ENCODE measurements around the gene ASB8.
A peak's percentile ranks its signal among the peaks of the same experiment; 100 is the strongest.

Gene ASB8

GRCh38 chr12:48179466-48179865, 22.2 kb upstream of the ASB8 start:
- Histone ChIP-seq H3K9me3 (ENCODE audit: control insufficient read depth, low read length) (no peaks in the 10 kb centered on the region), H3K4me1 (ENCODE audit: control insufficient read depth, insufficient read depth, low read length) (peaks cover 8% of the 10 kb centered on the region), H3K4me3 (ENCODE audit: low read length) (no peak overlapping the region), H3K9ac (ENCODE audit: low read length) (no peak overlapping the region), H3K27me3 (ENCODE audit: control insufficient read depth, insufficient read depth, low read length) (peaks cover 36% of the 10 kb centered on the region), H3K36me3 (ENCODE audit: control insufficient read depth, insufficient read depth, low read length) (no peaks in the 10 kb centered on the region)

- Histone ChIP-seq H3K9me3 (ENCODE audit: control insufficient read depth, low read length) (no peaks in the 10 kb centered on the region), H3K27me3 (ENCODE audit: control insufficient read depth, insufficient read depth, low read length) (peaks cover 21% of the 10 kb centered on the region), H3K36me3 (ENCODE audit: control insufficient read depth, insufficient read depth, low read length) (no peaks in the 10 kb centered on the region), H3K4me3 (ENCODE audit: low read length) (no peak overlapping the region), H3K9ac (ENCODE audit: low read length) (no peak overlapping the region), H3K4me1 (ENCODE audit: control insufficient read depth, insufficient read depth, low read length) (peaks cover 8% of the 10 kb centered on the region)
Observed at GRCh38 chr12:48177982-48178381, 20.7 kb upstream of the ASB8 start.

DNA sequence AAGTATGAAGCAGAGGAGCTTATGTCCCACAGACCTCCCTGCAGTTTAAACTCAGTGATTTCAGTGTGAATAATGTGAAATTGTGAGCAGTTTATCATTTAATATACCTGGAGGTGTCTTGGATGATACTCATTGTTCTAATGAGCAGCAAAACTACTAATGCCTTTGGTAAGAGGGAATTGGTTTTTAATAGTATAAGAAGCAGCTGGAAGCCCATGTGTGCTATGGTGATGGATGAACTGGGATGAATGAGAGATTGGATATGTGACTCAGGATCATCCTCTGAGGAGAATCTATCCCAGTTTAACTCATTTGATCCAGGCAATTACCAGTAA, 19.1 kb upstream of the ASB8 start:
- H3K27me3 ChIP-seq (ENCODE audit: control insufficient read depth, insufficient read depth, low read length), result peaks cover 7% of the 10 kb centered on the region
- H3K4me1 ChIP-seq (ENCODE audit: control insufficient read depth, insufficient read depth, low read length), result no peaks in the 10 kb centered on the region
- no peaks in the 10 kb centered on the region for H3K36me3 ChIP-seq (ENCODE audit: control insufficient read depth, insufficient read depth, low read length)
- H3K4me3 ChIP-seq (ENCODE audit: low read length), result no peak overlapping the region
- no peak overlapping the region for H3K9ac ChIP-seq (ENCODE audit: low read length)
- H3K9me3 ChIP-seq (ENCODE audit: control insufficient read depth, low read length), result no peaks in the 10 kb centered on the region

DNA sequence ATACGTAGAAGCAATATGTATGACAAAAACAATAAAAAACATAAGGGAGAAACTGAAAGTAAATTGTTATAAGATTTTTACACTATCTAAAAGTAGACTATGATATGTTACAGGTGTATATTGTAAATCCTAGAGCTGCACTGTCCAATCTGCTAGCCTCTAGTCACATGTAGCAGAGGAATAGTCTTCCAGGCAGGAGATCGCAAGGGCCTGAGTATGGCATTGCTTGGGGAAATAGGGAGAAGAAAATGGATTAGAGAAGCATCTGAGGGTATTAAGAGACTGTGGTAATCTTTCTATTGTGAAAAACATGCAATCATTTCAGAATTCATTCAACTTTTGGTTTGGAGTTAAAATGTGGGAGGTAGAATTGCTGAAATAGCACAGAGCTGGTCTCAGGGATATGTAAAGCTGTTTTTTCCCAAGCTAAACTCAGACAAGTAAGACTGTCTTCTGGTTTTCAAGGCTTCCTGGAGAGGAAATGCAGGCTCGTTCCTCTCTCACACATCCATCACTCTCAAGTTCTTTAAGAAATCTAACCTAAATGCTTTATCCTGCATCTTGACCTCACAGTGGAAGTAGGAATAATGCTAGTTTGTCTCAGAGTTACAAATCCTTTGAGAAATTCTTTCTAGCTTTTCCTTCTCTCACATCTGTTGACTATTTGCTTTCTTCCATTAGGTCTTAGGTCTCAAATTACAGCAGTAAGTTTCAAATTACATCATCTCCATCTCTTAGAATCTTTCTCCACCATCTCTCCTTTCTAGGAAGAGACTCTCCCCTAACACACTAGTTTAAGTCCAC, 18.5 kb upstream of the ASB8 start:
- no peaks in the 10 kb centered on the region for H3K36me3 ChIP-seq (ENCODE audit: control insufficient read depth, insufficient read depth, low read length)
- peaks cover under 1% of the 10 kb centered on the region for H3K27me3 ChIP-seq (ENCODE audit: control insufficient read depth, insufficient read depth, low read length)
- no peak overlapping the region for H3K4me3 ChIP-seq (ENCODE audit: low read length)
- H3K9me3 ChIP-seq (ENCODE audit: control insufficient read depth, low read length), result no peaks in the 10 kb centered on the region
- H3K9ac ChIP-seq (ENCODE audit: low read length), result no peak overlapping the region
- H3K4me1 ChIP-seq (ENCODE audit: control insufficient read depth, insufficient read depth, low read length), result no peaks in the 10 kb centered on the region

DNA sequence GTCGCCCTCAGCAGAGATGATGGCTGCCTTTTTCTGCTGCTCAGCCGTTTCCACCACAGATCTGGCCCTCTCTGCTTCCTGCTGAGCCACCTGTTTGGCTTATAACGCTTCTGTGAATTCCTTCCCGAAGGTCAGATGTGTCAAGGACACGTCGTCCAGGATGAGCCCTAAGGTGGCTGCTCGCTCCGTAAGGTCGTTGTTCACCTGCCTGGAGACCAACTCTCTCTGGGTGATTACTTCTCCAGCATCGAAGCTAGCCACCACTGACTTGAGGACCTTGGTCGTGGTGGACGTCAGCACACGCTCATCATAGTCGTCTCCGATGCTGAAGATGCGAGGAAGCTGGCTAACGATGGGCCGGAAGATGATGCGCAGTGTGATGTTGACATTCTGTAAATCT, 11.7 kb upstream of the ASB8 start:
- H3K9ac ChIP-seq (ENCODE audit: low read length), result no peak overlapping the region
- H3K9me3 ChIP-seq (ENCODE audit: control insufficient read depth, low read length), result no peaks in the 10 kb centered on the region
- H3K27me3 ChIP-seq (ENCODE audit: control insufficient read depth, insufficient read depth, low read length), result no peaks in the 10 kb centered on the region
- H3K4me3 ChIP-seq (ENCODE audit: low read length), result no peak overlapping the region
- no peaks in the 10 kb centered on the region for H3K36me3 ChIP-seq (ENCODE audit: control insufficient read depth, insufficient read depth, low read length)
- no peaks in the 10 kb centered on the region for H3K4me1 ChIP-seq (ENCODE audit: control insufficient read depth, insufficient read depth, low read length)

- no peaks in the 10 kb centered on the region for H3K9me3 ChIP-seq (ENCODE audit: control insufficient read depth, low read length)
- no peaks in the 10 kb centered on the region for H3K27me3 ChIP-seq (ENCODE audit: control insufficient read depth, insufficient read depth, low read length)
- no peak overlapping the region for H3K9ac ChIP-seq (ENCODE audit: low read length)
- H3K4me3 ChIP-seq (ENCODE audit: low read length), result no peak overlapping the region
- no peaks in the 10 kb centered on the region for H3K4me1 ChIP-seq (ENCODE audit: control insufficient read depth, insufficient read depth, low read length)
- H3K36me3 ChIP-seq (ENCODE audit: control insufficient read depth, insufficient read depth, low read length), result no peaks in the 10 kb centered on the region
Observed at GRCh38 chr12:48165089-48165981, 8.0 kb upstream of the ASB8 start.

DNA sequence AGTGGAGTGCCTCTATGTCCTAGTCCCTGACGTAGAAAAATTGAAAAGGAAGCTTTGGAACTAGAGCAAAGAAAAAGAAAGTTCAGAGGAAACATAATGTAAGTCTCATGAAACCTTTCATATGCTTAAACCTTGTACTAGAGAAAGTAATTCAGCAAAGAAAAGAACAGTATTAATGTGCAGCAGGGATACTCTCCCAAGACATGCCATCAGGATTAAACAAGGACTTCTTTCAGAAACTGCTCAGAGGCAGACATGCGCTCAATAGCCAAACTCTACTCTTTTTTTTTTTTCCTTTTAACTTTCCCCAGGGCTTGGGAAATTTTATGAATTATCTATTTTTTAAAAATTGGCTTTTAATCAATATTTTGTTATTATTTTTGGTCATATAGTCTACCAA, 7.1 kb upstream of the ASB8 start:
- H3K4me1 ChIP-seq (ENCODE audit: control insufficient read depth, insufficient read depth, low read length), result no peaks in the 10 kb centered on the region
- no peaks in the 10 kb centered on the region for H3K36me3 ChIP-seq (ENCODE audit: control insufficient read depth, insufficient read depth, low read length)
- no peaks in the 10 kb centered on the region for H3K27me3 ChIP-seq (ENCODE audit: control insufficient read depth, insufficient read depth, low read length)
- H3K9me3 ChIP-seq (ENCODE audit: control insufficient read depth, low read length), result no peaks in the 10 kb centered on the region
- no peak overlapping the region for H3K4me3 ChIP-seq (ENCODE audit: low read length)
- H3K9ac ChIP-seq (ENCODE audit: low read length), result no peak overlapping the region

GRCh38 chr12:48163150-48163747, 5.9 kb upstream of the ASB8 start:
- Histone ChIP-seq H3K4me1 (ENCODE audit: control insufficient read depth, insufficient read depth, low read length) (no peaks in the 10 kb centered on the region), H3K4me3 (ENCODE audit: low read length) (no peak overlapping the region), H3K36me3 (ENCODE audit: control insufficient read depth, insufficient read depth, low read length) (no peaks in the 10 kb centered on the region), H3K9me3 (ENCODE audit: control insufficient read depth, low read length) (no peaks in the 10 kb centered on the region), H3K27me3 (ENCODE audit: control insufficient read depth, insufficient read depth, low read length) (no peaks in the 10 kb centered on the region), H3K9ac (ENCODE audit: low read length) (no peak overlapping the region)

GRCh38 chr12:48160807-48161206, 3.5 kb upstream of the ASB8 start:
- no peaks in the 10 kb centered on the region for H3K9me3 ChIP-seq (ENCODE audit: control insufficient read depth, low read length)
- no peak overlapping the region for H3K4me3 ChIP-seq (ENCODE audit: low read length)
- no peaks in the 10 kb centered on the region for H3K36me3 ChIP-seq (ENCODE audit: control insufficient read depth, insufficient read depth, low read length)
- H3K27me3 ChIP-seq (ENCODE audit: control insufficient read depth, insufficient read depth, low read length), result no peaks in the 10 kb centered on the region
- no peaks in the 10 kb centered on the region for H3K4me1 ChIP-seq (ENCODE audit: control insufficient read depth, insufficient read depth, low read length)
- H3K9ac ChIP-seq (ENCODE audit: low read length), result no peak overlapping the region

DNA sequence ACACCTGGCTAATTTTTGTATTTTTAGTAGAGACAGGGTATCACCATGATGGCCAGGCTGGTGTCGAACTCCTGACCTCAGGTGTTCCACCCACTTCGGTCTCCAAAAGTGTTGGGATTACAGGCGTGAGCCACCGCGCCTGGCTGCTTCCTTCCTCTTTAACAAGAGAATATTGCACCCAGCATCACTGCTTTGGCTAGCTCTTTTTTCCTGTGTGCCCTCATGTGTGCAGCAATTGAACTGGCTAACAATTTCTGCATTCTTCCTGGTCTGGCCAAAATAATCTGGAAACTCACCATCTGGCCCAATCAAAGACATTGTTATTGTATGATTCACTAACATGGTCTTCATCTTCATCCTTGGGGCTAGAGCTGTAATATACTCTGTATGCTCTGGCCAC, 2.7 kb upstream of the ASB8 start:
- no peaks in the 10 kb centered on the region for H3K36me3 ChIP-seq (ENCODE audit: control insufficient read depth, insufficient read depth, low read length)
- H3K4me3 ChIP-seq (ENCODE audit: low read length), result no peak overlapping the region
- H3K4me1 ChIP-seq (ENCODE audit: control insufficient read depth, insufficient read depth, low read length), result no peaks in the 10 kb centered on the region
- H3K9ac ChIP-seq (ENCODE audit: low read length), result no peak overlapping the region
- no peaks in the 10 kb centered on the region for H3K9me3 ChIP-seq (ENCODE audit: control insufficient read depth, low read length)
- H3K27me3 ChIP-seq (ENCODE audit: control insufficient read depth, insufficient read depth, low read length), result no peaks in the 10 kb centered on the region

GRCh38 chr12:48157889-48158370, 615 bp upstream of the ASB8 start:
- H3K4me3 ChIP-seq (ENCODE audit: low read length), result peak overlapping the region; percentile 93
- peak overlapping the region; percentile 78 for H3K9ac ChIP-seq (ENCODE audit: low read length)
- H3K9me3 ChIP-seq (ENCODE audit: control insufficient read depth, low read length), result no peaks in the 10 kb centered on the region
- H3K27me3 ChIP-seq (ENCODE audit: control insufficient read depth, insufficient read depth, low read length), result no peaks in the 10 kb centered on the region
- no peaks in the 10 kb centered on the region for H3K36me3 ChIP-seq (ENCODE audit: control insufficient read depth, insufficient read depth, low read length)
- H3K4me1 ChIP-seq (ENCODE audit: control insufficient read depth, insufficient read depth, low read length), result no peaks in the 10 kb centered on the region

GRCh38 chr12:48156652-48157017, 680 bp downstream of the ASB8 start:
- Histone ChIP-seq H3K27me3 (ENCODE audit: control insufficient read depth, insufficient read depth, low read length) (no peaks in the 10 kb centered on the region), H3K4me1 (ENCODE audit: control insufficient read depth, insufficient read depth, low read length) (no peaks in the 10 kb centered on the region), H3K4me3 (ENCODE audit: low read length) (peak overlapping the region; percentile 93), H3K9me3 (ENCODE audit: control insufficient read depth, low read length) (no peaks in the 10 kb centered on the region), H3K36me3 (ENCODE audit: control insufficient read depth, insufficient read depth, low read length) (no peaks in the 10 kb centered on the region), H3K9ac (ENCODE audit: low read length) (peak overlapping the region; percentile 78)
